Type B pancreatic cell (in vitro differentiated cells): ENCODE measurements around the gene OTP. TPM values are rescaled to one million over a fixed set of nuclear protein-coding genes. Genes with fewer than 3 reads are reported as not detected.

Experiments
- DNase-seq: peaks from one replicate; pipeline ENCODE4 v3.0.0; 2021; ENCODE audit warnings: mixed read lengths; ENCODE audit not compliant: unreplicated experiment; ENCODE audit errors: extremely low spot score
- H3K27ac Mint-ChIP-seq: 2 replicates; pipeline ENCODE4 v1.8.0; 2021; ENCODE audit warnings: mild to moderate bottlenecking, mixed read lengths
- H3K27me3 Mint-ChIP-seq: 2 replicates; pipeline ENCODE4 v1.8.0; 2021; ENCODE audit warnings: mixed read lengths
- H3K36me3 Mint-ChIP-seq: 2 replicates; pipeline ENCODE4 v1.8.0; 2021; ENCODE audit warnings: mixed read lengths
- H3K4me1 Mint-ChIP-seq: one replicate; pipeline ENCODE4 v1.8.0; 2021; ENCODE audit warnings: mixed read lengths; ENCODE audit not compliant: unreplicated experiment
- H3K4me3 Mint-ChIP-seq: 2 replicates; pipeline ENCODE4 v1.8.0; 2021; ENCODE audit warnings: mild to moderate bottlenecking, mixed read lengths
- H3K9me3 Mint-ChIP-seq: 2 replicates; pipeline ENCODE4 v1.8.0; 2021; ENCODE audit warnings: mixed read lengths
- CTCF ChIP-seq: fragments of 200-600 bp; sonication (generic); conservative IDR thresholded peaks from 2 replicates; pipeline ENCODE4 v1.5.0; 2021; ENCODE audit warnings: antibody characterized with exemption, mild to moderate bottlenecking
- total RNA-seq: library from RNA; stranded (reverse); gene quantifications from 2 replicates; pipeline ENCODE4 v1.2.1, GENCODE V29; 2021; ENCODE audit warnings: low replicate concordance

The OTP gene
- total RNA-seq, 1 donor from 2014 or later = 0.17 TPM

GRCh38 chr5:77662635-77663034 is 24.1 kb upstream of the OTP start:
- no peaks in the 10 kb centered on the region for H3K36me3 Mint-ChIP-seq
- no peak for DNase-seq
- TF ChIP-seq CTCF = no peak

GRCh38 chr5:77658662-77659061 is 20.1 kb upstream of the OTP start:
- H3K27ac Mint-ChIP-seq = no peak overlapping the region
- H3K36me3 Mint-ChIP-seq = no peaks in the 10 kb centered on the region
- peaks cover 50% of the 10 kb centered on the region for H3K27me3 Mint-ChIP-seq
- no peak for TF ChIP-seq CTCF
- DNase-seq = no peak
- H3K4me1 Mint-ChIP-seq = no peaks in the 10 kb centered on the region
- H3K4me3 Mint-ChIP-seq = no peak overlapping the region
- H3K9me3 Mint-ChIP-seq = no peaks in the 10 kb centered on the region

More at GRCh38 chr5:77662635-77663034, 24.1 kb upstream of the OTP start:
- Mint-ChIP-seq H3K4me3 (no peak overlapping the region), H3K27me3 (peaks cover 15% of the 10 kb centered on the region), H3K4me1 (no peaks in the 10 kb centered on the region), H3K27ac (no peak overlapping the region), H3K9me3 (no peaks in the 10 kb centered on the region)

GRCh38 chr5:77651343-77651742 is 12.8 kb upstream of the OTP start:
- no peak for DNase-seq

DNA sequence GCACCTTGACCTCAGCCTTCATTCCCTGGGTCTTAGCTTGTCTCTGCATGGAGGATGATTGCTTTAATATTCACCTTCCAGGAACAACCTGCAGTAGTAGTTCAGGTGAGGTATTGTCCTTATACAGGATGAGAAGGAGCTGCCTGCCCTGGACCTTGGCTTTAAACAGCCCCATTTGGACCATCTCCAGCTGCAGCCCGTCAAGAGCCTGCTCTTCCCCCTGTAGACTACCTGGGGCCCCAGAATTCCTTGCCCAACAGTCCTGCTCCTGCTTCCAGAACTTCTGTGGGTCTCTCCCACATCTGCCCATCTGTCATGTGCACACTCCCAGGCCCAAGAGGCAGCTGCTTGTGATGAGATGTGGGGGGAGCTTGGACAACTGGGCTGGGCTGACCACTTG is 12.2 kb upstream of the OTP start:
- no peaks in the 10 kb centered on the region for H3K4me1 Mint-ChIP-seq
- peaks cover 95% of the 10 kb centered on the region for H3K27me3 Mint-ChIP-seq
- H3K4me3 Mint-ChIP-seq = no peak overlapping the region
- no peak for TF ChIP-seq CTCF
- no peaks in the 10 kb centered on the region for H3K9me3 Mint-ChIP-seq
- H3K27ac Mint-ChIP-seq = no peak overlapping the region
- H3K36me3 Mint-ChIP-seq = no peaks in the 10 kb centered on the region
- DNase-seq = no peak

More at GRCh38 chr5:77651343-77651742, 12.8 kb upstream of the OTP start:
- no peak overlapping the region for H3K27ac Mint-ChIP-seq
- no peaks in the 10 kb centered on the region for H3K9me3 Mint-ChIP-seq
- peaks cover 95% of the 10 kb centered on the region for H3K27me3 Mint-ChIP-seq
- TF ChIP-seq CTCF = no peak
- H3K4me1 Mint-ChIP-seq = no peaks in the 10 kb centered on the region
- no peak overlapping the region for H3K4me3 Mint-ChIP-seq
- no peaks in the 10 kb centered on the region for H3K36me3 Mint-ChIP-seq

GRCh38 chr5:77649776-77650175 is 11.3 kb upstream of the OTP start:
- H3K4me1 Mint-ChIP-seq = no peaks in the 10 kb centered on the region
- DNase-seq = no peak
- H3K9me3 Mint-ChIP-seq = no peaks in the 10 kb centered on the region
- no peaks in the 10 kb centered on the region for H3K36me3 Mint-ChIP-seq
- no peak overlapping the region for H3K27ac Mint-ChIP-seq
- H3K27me3 Mint-ChIP-seq = peaks cover 97% of the 10 kb centered on the region
- H3K4me3 Mint-ChIP-seq = no peak overlapping the region
- no peak for TF ChIP-seq CTCF

DNA sequence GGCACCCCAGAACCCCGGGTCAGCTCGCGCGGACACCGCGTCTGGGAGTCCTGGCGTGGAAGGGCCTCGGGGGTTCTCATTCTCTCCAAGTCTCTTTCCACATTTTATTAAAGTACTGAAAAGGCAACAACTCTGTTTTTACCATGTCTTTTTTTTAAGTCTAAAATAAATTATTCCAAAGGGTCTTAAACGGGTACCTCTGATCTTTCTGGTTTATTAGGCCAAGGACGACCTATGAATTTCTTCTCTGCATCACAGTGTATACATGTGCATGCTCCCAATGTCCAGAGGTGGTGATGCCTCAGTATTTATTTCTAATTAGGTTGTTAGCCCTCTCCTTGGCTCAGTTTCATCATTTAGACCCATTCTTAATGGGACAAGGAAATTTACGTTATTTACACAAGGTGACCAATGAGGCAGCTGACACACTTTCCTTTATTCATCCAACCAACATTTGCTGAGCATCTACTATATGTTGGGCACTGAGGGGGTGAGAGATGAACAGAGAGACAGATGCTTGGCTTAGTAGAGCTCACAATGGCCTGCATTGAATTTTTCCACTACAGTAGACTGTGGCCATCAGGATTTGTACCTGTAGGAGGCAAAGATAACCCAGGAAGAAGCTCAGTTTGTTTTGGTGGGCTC is 7.6 kb upstream of the OTP start:
- H3K4me1 Mint-ChIP-seq = peaks cover 6% of the 10 kb centered on the region
- no peak for TF ChIP-seq CTCF
- no peak overlapping the region for H3K27ac Mint-ChIP-seq
- H3K36me3 Mint-ChIP-seq = no peaks in the 10 kb centered on the region
- peak overlapping the region; percentile 32 for H3K4me3 Mint-ChIP-seq
- H3K9me3 Mint-ChIP-seq = no peaks in the 10 kb centered on the region
- no peak for DNase-seq
- peaks cover 97% of the 10 kb centered on the region for H3K27me3 Mint-ChIP-seq
